ENCODE data around the gene HORMAD2.

The HORMAD2 gene

DNA sequence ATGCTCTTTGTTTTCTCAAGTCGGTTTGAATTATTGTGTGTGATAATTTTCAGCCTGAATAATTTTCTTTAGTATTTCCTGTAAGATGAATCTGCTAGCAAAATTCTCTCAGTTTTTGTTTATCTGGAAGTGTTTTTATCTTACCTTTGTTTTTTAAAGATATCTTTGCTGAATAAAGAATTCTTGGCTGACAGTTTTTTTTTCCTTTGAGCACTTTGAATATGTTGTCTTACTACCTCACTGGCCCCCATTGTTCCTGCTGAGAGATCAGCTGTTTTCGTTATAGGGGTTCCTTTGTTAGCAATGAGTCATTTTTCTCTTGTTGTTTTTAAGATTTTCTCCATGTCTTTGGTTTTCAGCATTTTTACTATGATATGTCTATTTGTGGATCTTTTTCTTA, 63.0 kb downstream of the HORMAD2 start:
- in situ Hi-C loops (cut with MboI; ENCODE audit: low sequenced_read_pairs, unreplicated experiment) = no loop called here
- DNase-seq (ENCODE audit: low spot score) = no peak
- TF ChIP-seq, protein P1, sequence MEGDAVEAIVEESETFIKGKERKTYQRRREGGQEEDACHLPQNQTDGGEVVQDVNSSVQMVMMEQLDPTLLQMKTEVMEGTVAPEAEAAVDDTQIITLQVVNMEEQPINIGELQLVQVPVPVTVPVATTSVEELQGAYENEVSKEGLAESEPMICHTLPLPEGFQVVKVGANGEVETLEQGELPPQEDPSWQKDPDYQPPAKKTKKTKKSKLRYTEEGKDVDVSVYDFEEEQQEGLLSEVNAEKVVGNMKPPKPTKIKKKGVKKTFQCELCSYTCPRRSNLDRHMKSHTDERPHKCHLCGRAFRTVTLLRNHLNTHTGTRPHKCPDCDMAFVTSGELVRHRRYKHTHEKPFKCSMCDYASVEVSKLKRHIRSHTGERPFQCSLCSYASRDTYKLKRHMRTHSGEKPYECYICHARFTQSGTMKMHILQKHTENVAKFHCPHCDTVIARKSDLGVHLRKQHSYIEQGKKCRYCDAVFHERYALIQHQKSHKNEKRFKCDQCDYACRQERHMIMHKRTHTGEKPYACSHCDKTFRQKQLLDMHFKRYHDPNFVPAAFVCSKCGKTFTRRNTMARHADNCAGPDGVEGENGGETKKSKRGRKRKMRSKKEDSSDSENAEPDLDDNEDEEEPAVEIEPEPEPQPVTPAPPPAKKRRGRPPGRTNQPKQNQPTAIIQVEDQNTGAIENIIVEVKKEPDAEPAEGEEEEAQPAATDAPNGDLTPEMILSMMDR (IDR thresholded peaks at IDR 0.05; ENCODE audit: borderline replicate concordance, control extremely low read depth, extremely low read depth, insufficient read depth, missing control alignments) = no peak

DNA sequence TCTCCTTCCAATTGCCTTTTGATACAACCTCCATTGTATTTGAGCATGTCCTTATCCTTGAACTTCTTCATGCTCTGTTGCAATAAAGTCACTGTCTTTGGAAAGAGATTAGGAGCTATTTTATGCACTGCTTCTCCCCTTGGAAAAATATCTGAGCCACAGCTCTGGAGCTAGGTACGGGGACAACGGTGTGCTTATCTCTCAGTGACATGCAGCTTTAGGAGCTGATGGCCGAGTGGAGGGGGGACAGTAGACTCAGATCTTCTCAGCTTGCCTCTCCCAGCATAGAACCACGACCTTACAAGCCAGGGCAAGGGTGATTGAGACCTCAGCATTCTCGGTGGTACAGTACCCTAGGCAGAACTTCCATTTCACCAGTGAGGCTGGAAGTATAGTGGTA, 64.1 kb downstream of the HORMAD2 start:
- TF ChIP-seq, protein P1 (IDR thresholded peaks at IDR 0.05; ENCODE audit: borderline replicate concordance, control extremely low read depth, extremely low read depth, insufficient read depth, missing control alignments) = no peak
- in situ Hi-C loops (cut with MboI; ENCODE audit: low sequenced_read_pairs, unreplicated experiment) = no loop called here
- DNase-seq (ENCODE audit: low spot score) = no peak

DNA sequence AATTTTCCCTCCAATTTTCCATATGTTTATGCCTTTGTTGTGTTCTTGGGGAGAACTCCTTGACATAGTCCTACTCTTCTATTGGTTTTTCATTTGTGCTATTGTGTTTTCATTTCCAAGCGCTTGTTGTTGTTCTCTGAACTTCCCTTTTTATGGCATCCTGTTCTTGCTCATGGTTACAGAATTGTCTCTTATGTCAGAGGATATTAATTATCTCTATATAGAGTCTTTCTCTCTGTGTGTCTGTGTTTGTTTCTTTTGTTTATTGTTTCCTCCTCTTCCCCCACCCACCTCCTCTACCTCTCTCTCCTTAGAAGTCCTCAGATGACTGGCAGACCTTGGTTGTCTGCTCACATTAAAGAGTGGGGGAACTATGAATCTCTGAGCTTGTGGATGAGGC, 69.9 kb downstream of the HORMAD2 start:
- TF ChIP-seq, protein P1 (IDR thresholded peaks at IDR 0.05; ENCODE audit: borderline replicate concordance, control extremely low read depth, extremely low read depth, insufficient read depth, missing control alignments) = no peak
- in situ Hi-C loops (cut with MboI; ENCODE audit: low sequenced_read_pairs, unreplicated experiment) = no loop called here
- no peak for DNase-seq (ENCODE audit: low spot score)

DNA sequence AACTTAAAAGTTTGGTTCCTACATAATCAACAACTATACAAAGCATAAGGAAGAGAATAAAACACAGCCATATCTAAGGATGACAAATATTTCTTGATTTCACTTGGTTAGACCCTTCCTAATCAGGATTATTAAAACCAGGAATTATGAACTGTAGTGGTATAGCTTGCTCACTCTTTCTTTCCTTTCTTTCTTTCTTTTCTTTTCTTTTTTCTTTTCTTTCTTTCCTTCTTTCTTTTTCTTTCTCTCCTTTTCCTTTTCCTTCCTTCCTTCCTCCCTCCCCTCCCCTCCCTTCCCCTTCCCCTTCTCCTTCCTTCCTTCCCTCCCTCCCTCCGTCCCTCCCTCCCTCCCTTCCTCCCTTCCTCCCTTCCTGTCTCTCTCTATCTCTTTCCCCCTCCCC, 78.0 kb downstream of the HORMAD2 start:
- TF ChIP-seq, protein P1 (IDR thresholded peaks at IDR 0.05; ENCODE audit: borderline replicate concordance, control extremely low read depth, extremely low read depth, insufficient read depth, missing control alignments) = no peak
- DNase-seq (ENCODE audit: low spot score) = no peak
- in situ Hi-C loops (cut with MboI; ENCODE audit: low sequenced_read_pairs, unreplicated experiment) = no loop called here

DNA sequence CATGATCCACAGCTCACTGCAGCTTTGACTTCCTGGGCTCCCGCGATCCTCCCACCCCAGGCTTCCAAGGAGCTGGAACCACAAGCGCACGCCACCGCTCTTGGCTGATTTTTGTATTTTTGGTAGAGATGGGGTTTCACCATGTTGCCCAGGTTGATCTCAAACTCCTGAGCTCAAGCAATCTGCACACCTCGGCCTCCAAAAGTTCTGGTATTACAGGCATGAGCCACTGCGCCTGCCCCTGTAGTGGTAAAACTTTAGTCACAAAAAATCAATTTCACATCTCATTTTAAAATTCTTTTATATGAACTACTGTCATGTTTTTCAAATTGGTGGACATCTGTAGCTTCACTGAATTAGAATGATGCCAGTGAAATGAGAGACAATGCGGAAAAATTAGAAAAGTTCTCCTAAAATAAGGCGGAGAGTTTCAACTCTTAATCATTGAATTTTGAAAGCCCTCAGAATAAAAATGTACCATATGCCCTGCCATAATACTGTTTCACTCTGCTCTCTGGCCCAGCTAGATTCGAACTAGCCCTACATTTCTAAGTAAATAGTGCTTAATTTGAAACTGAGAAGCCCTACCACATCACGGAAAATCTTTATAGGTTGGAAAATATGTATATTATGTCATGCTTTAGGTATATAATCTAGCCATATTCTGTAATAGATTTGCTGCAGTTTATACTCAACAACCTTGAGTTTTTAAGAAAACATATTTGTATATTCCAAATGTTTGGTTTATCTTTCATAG, 78.7 kb downstream of the HORMAD2 start:
- TF ChIP-seq, protein P1 (IDR thresholded peaks at IDR 0.05; ENCODE audit: borderline replicate concordance, control extremely low read depth, extremely low read depth, insufficient read depth, missing control alignments) = no peak
- in situ Hi-C loops (cut with MboI; ENCODE audit: low sequenced_read_pairs, unreplicated experiment) = no loop called here

DNA sequence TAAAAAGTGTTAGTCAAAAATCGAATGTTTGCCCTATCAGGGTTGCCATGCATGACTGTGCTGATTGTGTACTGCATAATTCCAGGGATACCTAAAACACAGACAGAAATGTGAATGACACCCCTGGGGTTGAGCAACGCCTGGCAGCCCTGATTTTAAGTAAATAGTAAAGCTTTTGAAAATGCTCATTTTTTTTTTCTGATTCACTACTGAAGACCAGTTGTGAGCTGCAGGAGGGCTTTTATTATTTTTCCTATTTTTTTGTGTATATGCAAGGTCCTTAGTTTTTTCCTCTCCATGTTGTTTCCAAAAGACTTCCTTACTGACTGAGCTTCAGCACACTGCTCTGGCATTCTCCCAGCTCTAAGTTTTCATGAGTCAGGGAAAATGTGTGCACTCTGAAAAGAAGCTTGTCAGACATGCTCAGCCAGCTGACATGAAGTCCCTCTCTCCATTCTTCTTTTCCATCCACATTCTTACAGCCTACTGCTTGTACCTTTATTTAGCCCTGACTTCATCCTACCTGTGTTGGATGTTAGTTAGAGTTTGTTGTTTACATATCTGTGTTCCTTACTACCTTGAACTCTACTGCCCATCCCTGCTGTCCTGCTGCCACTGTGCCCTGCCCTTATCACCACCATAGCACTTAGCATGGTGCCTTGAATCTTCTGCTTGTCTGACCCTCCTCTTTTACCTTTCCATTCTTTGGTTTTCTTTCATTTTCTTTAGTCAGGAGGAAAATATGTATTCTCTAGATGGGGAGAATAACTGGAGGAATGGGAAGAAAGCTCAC, 79.5 kb downstream of the HORMAD2 start:
- no peak for DNase-seq (ENCODE audit: low spot score)
- TF ChIP-seq, protein P1 (IDR thresholded peaks at IDR 0.05; ENCODE audit: borderline replicate concordance, control extremely low read depth, extremely low read depth, insufficient read depth, missing control alignments) = no peak
- in situ Hi-C loops (cut with MboI; ENCODE audit: low sequenced_read_pairs, unreplicated experiment) = no loop called here

More for the DNA sequence above, 78.7 kb downstream of the HORMAD2 start:
- no peak for DNase-seq (ENCODE audit: low spot score)

Measured in GM13976 (cell line).